Aorta (tissue), 5 donors: ENCODE data around the gene PPP1R8. TPM values are rescaled to one million over a fixed set of nuclear protein-coding genes. Genes with fewer than 3 reads are reported as not detected.
"Not testable (repeated sequence)": the region's sequence is repeated elsewhere in the genome, so short reads cannot be mapped to it uniquely, and the experiment has no call there.

Experiments used
- ATAC-seq: fragments of 200-7000 bp; cut with Tn5 transposase; one replicate; pipeline ENCODE4 v1.9.1; 2022; ENCODE audit warnings: moderate library complexity; ENCODE audit not compliant: low FRiP score
- DNase-seq, 2 donors: peaks; one replicate each; pipeline ENCODE4 v3.0.0-alpha.2; 2020
- H3K27ac ChIP-seq, 2 donors: one replicate each; pipeline ENCODE4 v1.5.1; 2013; ENCODE audit warnings: low read length in 2 of 2, mild to moderate bottlenecking in 2 of 2, moderate library complexity in 2 of 2, control low read depth in 1 of 2, inconsistent platforms in 1 of 2, low read depth in 1 of 2
- H3K27me3 ChIP-seq, 2 donors: one replicate each; pipeline ENCODE4 v1.6.1; 2013; ENCODE audit warnings: control low read depth in 1 of 2, low read length in 1 of 2, mild to moderate bottlenecking in 1 of 2, moderate library complexity in 1 of 2; ENCODE audit not compliant: insufficient read depth in 2 of 2, control insufficient read depth in 1 of 2
- H3K36me3 ChIP-seq, 2 donors: one replicate each; pipeline ENCODE4 v1.6.1; 2013; ENCODE audit warnings: control low read depth in 1 of 2, low read length in 1 of 2, mild to moderate bottlenecking in 1 of 2; ENCODE audit not compliant: insufficient read depth in 2 of 2, control insufficient read depth in 1 of 2
- H3K4me1 ChIP-seq, 2 donors: one replicate each; pipeline ENCODE4 v1.6.1; 2013; ENCODE audit warnings: low read length in 2 of 2, control low read depth in 1 of 2, mild to moderate bottlenecking in 1 of 2, moderate library complexity in 1 of 2; ENCODE audit not compliant: insufficient read depth in 2 of 2, control insufficient read depth in 1 of 2
- H3K4me3 ChIP-seq, 2 donors: one replicate each; pipeline ENCODE4 v1.5.1; 2013; ENCODE audit warnings: low read length in 2 of 2, control low read depth in 1 of 2, mild to moderate bottlenecking in 1 of 2
- H3K9me3 ChIP-seq: one replicate; pipeline ENCODE4 v1.6.1; 2013; ENCODE audit warnings: mild to moderate bottlenecking, low read length; ENCODE audit not compliant: control insufficient read depth
- WGBS, 2 donors: extraction: QIAGEN DNeasy Blood & Tissue Kit; methylation state at CpG; one replicate each; pipeline ENCODE4 v1.1.7; 2013; 5-methylcytosine and 5-hydroxymethylcytosine counted together
- intact Hi-C, 2 donors: fragments of 100-400 bp; cut with DNase I; formaldehyde crosslinking; loops; one replicate each; pipeline versions ENCODE4 v1.14.2 to v1.15.0; 2022
- polyA plus RNA-seq, 2 donors: library from polyadenylated mRNA; stranded (reverse); fragments of 200-250 nt; gene quantifications; one replicate each; pipeline ENCODE4 v1.2.3, GENCODE V29; 2013
- total RNA-seq, 2 donors: library from RNA; stranded (reverse); fragmentation: NEBNext Ultra II Directional; extraction: Animal tissue kit (Norgen Biotek cat#: 25700); gene quantifications; one replicate each; pipeline ENCODE4 v1.2.1, GENCODE V29; 2021
- donor health status: healthy with polysubstance abuse.
- donor health status: Bipolar disorder and iron deficiency.
- donor health status: DM: no; HTN: no; CAD: no.
- donor health status: DM: no; HTN: no; CAD: no.
- donor health status: DM: yes; HTN: yes; CAD: no.

The PPP1R8 gene
- total and polyA plus RNA-seq, 4 donors, result 22.3 to 32.0 (median 29.2) TPM

DNA sequence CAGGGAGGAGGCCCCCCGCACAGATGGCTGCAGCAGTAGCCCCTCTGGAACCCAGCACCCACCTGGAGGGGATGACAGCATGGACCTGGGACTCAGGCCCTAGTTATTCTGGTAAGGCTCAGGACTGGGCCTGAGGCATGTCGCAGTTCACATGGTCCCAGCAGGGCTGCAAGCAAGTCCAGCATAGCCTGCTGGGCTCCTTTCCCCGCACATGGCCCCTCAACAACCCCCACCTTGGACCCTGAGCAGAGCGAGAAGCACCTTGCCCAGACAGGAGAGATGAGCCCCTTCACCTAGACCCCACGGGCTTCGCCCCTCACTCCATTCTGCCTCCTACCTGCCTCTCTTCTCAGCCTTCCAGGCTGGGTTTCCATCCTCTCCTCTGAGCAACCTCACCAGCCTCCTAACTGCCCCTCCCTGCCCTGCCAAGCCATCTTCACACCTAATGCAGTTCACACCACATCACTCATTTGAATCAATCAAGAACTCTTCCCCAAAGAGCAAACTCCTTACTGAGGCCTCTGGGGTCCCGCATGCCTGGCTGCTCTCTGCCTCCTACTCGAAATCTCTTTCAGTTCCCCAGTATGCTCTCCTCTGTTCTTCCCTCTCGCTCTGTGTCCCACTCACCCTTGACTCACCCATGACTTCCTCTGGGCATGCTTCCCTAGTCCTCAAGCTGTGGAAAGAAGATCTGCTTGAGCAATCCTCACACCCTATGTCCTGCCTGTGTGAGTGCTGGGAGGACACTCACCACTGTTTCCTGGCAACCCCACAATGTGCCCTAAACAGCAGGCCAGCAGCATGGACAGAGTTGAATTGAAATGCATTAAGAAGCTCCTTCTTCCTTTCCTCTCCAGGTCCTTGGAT is 32.3 kb downstream of the PPP1R8 start:
- DNase-seq, result peak in 1 of 2 donors; percentile 86
- Histone ChIP-seq H3K27me3 (no peaks in the 10 kb centered on the region), H3K4me3 (no peak overlapping the region), H3K4me1 (no peaks in the 10 kb centered on the region), H3K27ac (no peak overlapping the region), H3K36me3 (no peaks in the 10 kb centered on the region), H3K9me3 (no peaks in the 10 kb centered on the region)
- intact Hi-C loops, result loop anchor here in 1 of 2 donors (10.0 kb wide), 1 partner anchor 352 kb away; no protein-coding TSS in a partner anchor
- ATAC-seq, result peak; percentile 66
- WGBS, 2 donors, result 87% methylated on average over 9 of the region's 9 CpGs

DNA sequence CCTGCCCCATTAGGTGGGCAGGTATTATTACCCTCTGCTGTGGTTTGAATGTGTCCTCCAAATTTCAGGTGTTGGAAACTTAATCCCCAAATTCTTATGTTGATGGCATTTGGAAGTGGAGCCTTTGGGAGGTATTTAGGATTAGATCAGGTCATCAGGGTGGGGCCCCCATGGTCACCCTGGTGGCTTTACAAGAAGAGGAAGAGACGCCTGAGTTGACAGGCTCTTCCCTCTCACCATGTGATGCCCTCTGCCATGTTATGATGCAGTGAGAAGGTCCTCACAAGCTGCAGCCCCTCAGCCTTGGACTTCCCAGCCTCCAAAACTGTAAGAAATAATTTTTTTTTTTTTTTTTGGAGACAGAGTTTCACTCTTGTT is 32.9 kb downstream of the PPP1R8 start:
- H3K9me3 ChIP-seq, result no peaks in the 10 kb centered on the region
- no peak overlapping the region for H3K4me3 ChIP-seq
- H3K36me3 ChIP-seq, result no peaks in the 10 kb centered on the region
- ATAC-seq (no peak), DNase-seq (no peak)
- no peak overlapping the region for H3K27ac ChIP-seq
- no peaks in the 10 kb centered on the region for H3K4me1 ChIP-seq
- WGBS, 2 donors, result 90 to 95% methylated on average over 1 of the region's 1 CpG
- intact Hi-C loops, result loop anchor here in 1 of 2 donors (10.0 kb wide), 1 partner anchor 351 kb away; no protein-coding TSS in a partner anchor
- H3K27me3 ChIP-seq, result no peaks in the 10 kb centered on the region

DNA sequence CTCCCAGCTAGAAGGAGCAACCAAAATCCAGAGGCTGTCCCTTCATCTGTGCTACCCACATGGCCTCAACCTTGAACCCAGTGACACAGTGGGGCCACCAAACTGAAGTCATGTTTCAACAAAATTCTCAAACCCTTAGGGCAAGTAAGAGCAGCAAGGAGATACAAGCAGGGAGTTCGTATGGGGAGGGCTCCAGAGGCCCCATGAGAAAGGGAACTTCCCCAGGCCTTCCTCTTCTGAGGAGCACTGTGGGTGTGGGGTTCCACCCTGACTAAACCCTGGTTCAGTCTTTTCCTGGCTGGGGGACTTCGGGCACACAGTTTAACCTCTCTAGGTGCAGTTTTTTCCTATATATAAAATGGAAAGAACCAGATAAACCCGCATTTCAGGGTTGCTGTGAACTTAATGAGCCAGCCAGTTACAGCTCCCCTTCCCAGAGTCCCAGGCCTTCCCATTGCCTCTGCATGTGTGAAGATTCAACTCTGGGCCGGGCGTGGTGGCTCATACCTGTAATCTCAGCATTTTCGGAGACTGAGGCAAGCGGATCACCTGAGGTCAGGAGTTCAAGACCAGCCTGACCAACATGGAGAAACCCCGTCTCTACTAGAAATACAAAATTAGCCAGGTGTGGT is 33.8 kb downstream of the PPP1R8 start:
- intact Hi-C loops, result loop anchor here in 1 of 2 donors (10.0 kb wide), 1 partner anchor 350 kb away; no protein-coding TSS in a partner anchor
- 88 to 89% methylated on average over 8 of the region's 8 CpGs for WGBS, 2 donors
- H3K4me1 ChIP-seq, result no peaks in the 10 kb centered on the region
- peak in 1 of 2 donors; percentile 62 for DNase-seq
- H3K27ac ChIP-seq, result no peak overlapping the region
- no peaks in the 10 kb centered on the region for H3K36me3 ChIP-seq
- no peaks in the 10 kb centered on the region for H3K27me3 ChIP-seq
- H3K4me3 ChIP-seq, result no peak overlapping the region
- no peaks in the 10 kb centered on the region for H3K9me3 ChIP-seq
- no peak for ATAC-seq

DNA sequence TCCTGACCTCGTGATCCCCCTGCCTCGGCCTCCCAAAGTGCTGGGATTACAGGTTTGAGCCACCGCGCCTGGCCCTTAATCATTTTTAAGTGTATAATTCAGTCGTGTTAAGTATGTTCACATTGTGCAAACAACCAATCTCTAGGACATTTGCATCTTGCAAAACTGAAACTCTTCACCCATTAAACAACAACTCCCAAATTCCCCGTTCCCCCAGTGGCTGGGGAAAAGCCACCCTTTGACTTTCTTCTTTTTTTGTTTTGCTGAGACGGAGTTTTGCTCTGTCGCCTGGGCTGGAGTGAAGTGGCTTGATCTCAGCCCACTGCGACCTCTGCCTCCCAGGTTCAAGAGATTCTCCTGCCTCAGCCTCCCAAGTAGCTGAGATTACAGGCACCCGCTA is 35.2 kb downstream of the PPP1R8 start:
- H3K4me3 ChIP-seq, result no peak overlapping the region
- intact Hi-C loops, result loop anchor here in 1 of 2 donors (10.0 kb wide), 1 partner anchor 349 kb away; no protein-coding TSS in a partner anchor
- whole genome bisulfite sequencing, 2 donors, result 95 to 96% methylated on average over 10 of the region's 10 CpGs
- no peaks in the 10 kb centered on the region for H3K27me3 ChIP-seq
- no peaks in the 10 kb centered on the region for H3K36me3 ChIP-seq
- DNase-seq (peak in 1 of 2 donors; percentile 21), ATAC-seq (no peak)
- no peaks in the 10 kb centered on the region for H3K9me3 ChIP-seq
- no peak overlapping the region for H3K27ac ChIP-seq
- H3K4me1 ChIP-seq, result no peaks in the 10 kb centered on the region

DNA sequence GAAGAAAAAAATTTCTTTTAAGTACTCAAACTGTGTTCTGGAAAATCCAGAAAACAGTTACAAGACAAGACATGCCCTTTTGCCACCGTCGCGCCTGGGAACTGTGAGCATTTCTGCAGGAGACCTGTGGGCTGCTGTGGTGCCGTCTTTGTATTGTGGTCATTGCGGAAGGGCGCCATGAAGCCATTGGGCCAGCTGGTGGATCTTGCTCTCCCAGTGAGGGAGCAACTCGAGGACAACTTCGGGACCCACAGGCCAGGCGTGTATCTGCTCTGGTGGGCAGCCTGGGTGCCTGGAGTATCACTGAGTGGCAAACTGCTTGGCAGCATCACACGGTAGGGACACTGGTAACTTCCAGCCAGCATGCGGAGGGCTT is 38.0 kb downstream of the PPP1R8 start:
- Histone ChIP-seq H3K4me3 (no peak overlapping the region), H3K9me3 (no peaks in the 10 kb centered on the region), H3K4me1 (no peaks in the 10 kb centered on the region), H3K27me3 (no peaks in the 10 kb centered on the region), H3K36me3 (no peaks in the 10 kb centered on the region), H3K27ac (no peak overlapping the region)
- DNase-seq (no peak), ATAC-seq (no peak)
- WGBS, 2 donors, result 86 to 88% methylated on average over 11 of the region's 11 CpGs
- intact Hi-C loops, result loop anchor here in 1 of 2 donors (10.0 kb wide), 1 partner anchor 346 kb away; no protein-coding TSS in a partner anchor

DNA sequence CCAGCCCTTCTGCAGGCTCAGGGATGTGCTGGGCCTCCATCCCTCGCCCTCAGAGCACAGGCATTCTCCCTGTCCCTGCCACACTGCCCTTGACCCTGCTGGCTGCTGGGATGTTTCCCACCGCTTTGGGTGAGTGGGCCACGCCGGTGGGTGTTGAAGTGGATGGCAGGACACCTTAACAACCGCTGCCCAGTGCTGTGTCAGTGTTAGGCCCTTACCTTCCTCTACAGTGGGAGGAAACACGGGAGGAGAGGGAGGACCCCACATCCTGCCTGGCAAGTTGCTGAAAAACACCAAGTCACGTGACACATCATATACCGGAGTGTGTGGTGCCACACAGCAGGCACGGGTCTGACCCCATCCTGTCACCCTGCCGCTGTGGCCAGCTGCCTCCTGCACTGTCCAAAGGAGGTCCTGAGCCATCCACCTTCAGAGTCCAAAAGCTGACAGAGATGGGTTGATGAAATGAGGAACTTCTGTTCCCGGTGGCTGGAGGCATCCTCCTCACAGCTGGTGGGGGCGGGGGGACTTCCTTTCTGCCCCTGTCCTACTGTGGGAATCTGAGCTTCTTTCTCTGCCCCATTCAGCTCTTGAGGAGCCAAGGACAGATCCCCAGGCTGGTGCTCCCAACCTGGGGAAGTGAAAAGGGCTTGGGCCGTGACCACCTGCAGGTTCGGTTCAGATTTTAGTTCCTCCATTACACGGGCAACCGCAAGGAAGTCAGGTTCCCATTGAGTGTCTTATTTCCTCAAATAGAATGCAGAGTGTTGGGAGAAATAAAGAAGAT is 38.5 kb downstream of the PPP1R8 start:
- Histone ChIP-seq H3K4me1 (no peaks in the 10 kb centered on the region), H3K36me3 (no peaks in the 10 kb centered on the region), H3K9me3 (no peaks in the 10 kb centered on the region), H3K27me3 (no peaks in the 10 kb centered on the region), H3K27ac (no peak overlapping the region), H3K4me3 (no peak overlapping the region)
- intact Hi-C loops, result loop anchor here in 1 of 2 donors (10.0 kb wide), 1 partner anchor 346 kb away; no protein-coding TSS in a partner anchor
- WGBS, 2 donors, result 65% methylated on average over 16 of the region's 16 CpGs
- DNase-seq (no peak), ATAC-seq (peak; percentile 37)

GRCh38 chr1:27869719-27870085 is 39.1 kb downstream of the PPP1R8 start:
- no peak for ATAC-seq
- no peak overlapping the region for H3K27ac ChIP-seq
- no peak for DNase-seq
- intact Hi-C loops, result loop anchor here in 1 of 2 donors (10.0 kb wide), 1 partner anchor 345 kb away; no protein-coding TSS in a partner anchor
- no peaks in the 10 kb centered on the region for H3K9me3 ChIP-seq
- no peaks in the 10 kb centered on the region for H3K4me1 ChIP-seq
- H3K36me3 ChIP-seq, result no peaks in the 10 kb centered on the region
- H3K4me3 ChIP-seq, result no peak overlapping the region
- no peaks in the 10 kb centered on the region for H3K27me3 ChIP-seq
- WGBS, 2 donors, result 63 to 69% methylated on average over 1 of the region's 1 CpG

- H3K27ac ChIP-seq, H3K4me3 ChIP-seq, H3K27me3 ChIP-seq, H3K9me3 ChIP-seq, H3K4me1 ChIP-seq, H3K36me3 ChIP-seq, intact Hi-C loops, ATAC-seq: not testable (repeated sequence)
- DNase-seq, result peak in 1 of 2 donors; percentile 26
- WGBS, 2 donors, result 91 to 92% methylated on average over 7 of the region's 7 CpGs
Measured at GRCh38 chr1:27871076-27871475, 40.5 kb downstream of the PPP1R8 start.
